ENCODE results near the gene GAB2.
"Not testable (repeated sequence)": the region's sequence is repeated elsewhere in the genome, so short reads cannot be mapped to it uniquely, and the experiment has no call there.

The GAB2 gene

DNA sequence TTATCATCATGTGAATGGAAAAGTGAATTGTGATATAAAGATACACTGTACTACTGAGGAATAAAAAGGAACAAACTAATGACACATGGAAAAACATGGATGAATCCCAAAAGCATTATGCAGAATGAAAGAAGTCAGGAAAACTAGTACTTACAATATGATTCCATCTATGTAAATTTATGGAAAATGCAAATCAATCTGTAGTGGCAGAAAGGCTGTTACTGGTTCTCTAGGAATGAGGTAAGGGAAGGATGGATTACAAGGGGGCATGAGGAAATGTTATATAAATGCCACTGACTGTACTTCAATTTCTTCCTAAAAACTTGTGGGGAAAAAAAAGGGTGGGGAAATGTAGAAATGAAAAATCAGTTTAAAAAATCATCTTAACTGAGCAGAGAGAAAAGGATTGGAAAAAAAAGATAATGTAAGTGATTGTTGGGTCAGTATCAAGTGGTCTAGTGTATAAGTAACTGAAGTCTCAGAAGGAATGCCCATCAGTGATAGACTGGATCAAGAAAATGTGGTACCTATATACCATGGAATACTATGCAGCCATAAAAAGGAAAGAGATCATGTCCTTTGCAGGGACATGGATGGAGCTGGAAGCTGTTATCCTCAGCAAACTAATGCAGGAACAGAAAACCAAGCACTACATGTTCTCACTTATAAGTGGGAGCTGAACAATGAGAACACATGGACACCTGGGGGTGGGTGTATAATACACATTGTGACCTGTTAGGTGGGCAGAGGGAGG, 180.2 kb downstream of the GAB2 start:
- DNase-seq = no peak

- no peak for DNase-seq
Observed at GRCh38 chr11:78234006-78234405, 183.6 kb downstream of the GAB2 start.

DNA sequence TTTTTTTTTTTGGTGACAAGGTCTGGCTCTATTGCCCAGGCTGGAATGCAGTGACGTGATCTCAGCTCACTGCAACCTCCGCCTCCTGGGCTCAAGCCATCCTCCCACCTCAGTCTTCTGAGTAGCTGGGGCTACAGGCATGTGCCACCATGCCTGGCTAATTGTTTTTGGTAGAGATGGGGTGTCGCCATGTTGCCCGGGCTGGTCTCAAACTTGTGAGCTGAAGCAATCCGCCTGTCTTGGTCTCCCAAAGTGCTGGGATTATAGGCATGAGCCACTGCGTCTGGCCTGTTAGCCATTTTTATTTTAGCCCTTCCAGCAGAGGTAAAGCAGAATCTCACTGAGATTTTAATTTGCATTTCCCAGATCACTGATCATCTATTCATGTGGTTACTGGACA, 184.6 kb downstream of the GAB2 start:
- DNase-seq = not testable (repeated sequence)

DNA sequence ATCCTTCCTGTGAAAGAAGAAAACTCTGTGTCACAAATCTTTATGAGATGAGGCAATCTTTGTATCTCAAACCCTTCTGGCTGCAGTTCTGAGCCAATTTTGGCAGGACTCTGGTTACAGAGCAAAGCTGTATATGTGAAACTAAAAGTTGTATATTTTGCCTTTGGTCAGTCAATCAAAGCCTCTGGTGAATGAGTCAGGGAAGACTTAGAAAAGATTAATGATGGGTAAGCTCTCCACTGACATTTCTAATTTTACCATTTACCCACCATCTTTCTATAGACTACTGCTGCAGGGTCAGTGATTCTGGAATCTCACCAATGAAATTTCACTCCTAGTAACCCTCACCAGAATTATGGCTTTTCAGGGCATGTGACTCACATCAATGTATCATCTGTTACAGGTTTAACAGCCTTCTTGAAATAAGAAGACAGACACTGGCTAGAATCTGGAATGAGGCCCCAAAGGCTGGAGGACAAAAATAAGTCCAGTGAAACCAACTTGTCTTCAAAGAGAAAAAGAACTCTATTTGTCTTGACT, 185.6 kb downstream of the GAB2 start:
- no peak for DNase-seq

- DNase-seq = no peak
Observed at GRCh38 chr11:78230161-78230877, 187.3 kb downstream of the GAB2 start.

DNA sequence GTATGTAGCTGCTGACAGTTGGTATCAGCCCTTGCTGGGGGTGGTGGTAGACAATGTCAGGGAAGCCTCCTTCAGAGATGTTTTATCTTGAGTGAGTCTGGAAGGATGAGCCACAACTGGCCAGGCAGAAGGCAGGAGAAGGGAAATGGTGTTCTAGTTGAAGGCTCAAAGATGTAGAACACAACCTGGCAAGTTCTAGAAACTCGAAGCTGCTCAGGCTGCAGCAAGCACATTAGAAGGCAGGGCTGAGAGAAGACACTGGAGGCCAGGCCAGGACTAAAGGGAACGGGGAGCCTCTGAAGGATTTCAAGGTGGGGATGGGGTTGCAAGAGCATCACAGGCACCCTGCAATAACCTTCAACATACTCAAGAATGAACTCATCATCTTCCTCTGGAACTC, 188.5 kb downstream of the GAB2 start:
- no peak for DNase-seq

- no peak for DNase-seq
Observed at GRCh38 chr11:78228467-78228866, 189.2 kb downstream of the GAB2 start.

- no peak for DNase-seq
Observed at GRCh38 chr11:78227921-78228320, 189.7 kb downstream of the GAB2 start.

DNA sequence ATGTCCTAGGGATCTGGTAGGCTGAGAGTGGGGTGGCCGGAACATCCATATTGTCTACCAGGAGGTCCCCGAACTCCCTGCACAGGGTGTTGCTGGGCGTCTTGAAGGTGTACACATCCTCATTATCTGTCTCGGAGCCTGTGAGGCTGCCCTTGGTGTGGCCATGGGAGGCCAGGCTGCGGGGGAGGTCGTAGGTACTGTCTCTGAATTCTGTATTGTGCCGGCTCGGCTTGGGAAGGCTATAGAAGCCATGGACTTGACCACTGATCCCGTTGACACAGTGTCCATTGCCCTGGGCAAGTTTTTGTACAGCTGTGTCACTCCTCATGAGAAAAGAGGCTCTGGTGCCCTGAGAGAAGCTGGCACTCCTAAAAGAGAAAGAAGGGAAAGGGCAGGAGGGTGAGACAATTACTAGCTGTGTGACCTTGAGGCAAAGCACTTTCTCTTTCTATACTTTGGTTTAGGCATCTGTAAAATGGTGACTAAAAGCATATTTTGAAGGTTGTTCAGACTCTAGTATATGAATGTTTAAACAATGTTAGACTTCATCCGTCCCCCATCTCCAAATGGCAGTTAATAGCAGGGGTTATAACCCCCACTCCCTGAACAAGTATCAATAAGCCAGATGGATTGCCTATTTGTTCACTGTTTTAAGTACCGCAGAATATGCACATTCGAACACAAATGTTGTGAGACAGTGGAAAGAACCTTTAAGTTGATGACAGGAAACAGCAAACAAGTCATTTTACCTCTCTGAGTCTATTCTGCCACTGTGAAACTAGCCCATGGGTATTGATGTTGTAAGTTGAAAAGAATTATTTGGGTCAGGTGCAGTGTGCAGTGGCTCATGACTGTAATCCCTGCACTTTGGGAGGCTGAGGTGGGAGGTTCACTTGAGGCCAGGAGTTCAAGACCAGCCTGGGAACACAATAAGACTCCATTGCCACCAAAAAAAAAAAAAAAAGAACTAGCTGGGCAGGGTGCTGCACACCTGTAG, 190.6 kb downstream of the GAB2 start:
- DNase-seq = no peak

DNA sequence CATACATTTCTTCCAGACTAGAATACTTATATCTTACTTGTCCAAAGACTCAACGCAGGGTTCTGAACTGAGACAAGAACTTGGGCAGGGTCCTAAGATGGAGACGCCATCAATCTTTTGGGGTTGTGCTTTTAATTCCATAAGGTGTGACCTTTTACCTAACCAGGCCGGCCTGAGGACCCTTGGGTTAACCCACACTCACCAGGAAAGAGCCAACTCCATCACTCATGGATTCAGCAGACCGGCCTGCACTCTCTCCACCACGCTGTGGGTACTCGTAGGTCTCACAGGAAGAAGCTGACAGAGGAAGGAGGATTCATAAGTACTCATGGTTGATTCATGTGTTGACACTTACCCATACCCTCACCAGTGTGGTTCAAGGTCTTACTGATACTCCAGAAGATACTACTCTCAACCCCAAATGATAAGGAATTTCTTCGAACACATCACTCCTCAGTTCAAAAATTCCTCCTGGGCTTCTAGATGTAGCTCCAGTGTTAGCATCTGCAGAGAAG, 192.7 kb downstream of the GAB2 start:
- DNase-seq = no peak

DNA sequence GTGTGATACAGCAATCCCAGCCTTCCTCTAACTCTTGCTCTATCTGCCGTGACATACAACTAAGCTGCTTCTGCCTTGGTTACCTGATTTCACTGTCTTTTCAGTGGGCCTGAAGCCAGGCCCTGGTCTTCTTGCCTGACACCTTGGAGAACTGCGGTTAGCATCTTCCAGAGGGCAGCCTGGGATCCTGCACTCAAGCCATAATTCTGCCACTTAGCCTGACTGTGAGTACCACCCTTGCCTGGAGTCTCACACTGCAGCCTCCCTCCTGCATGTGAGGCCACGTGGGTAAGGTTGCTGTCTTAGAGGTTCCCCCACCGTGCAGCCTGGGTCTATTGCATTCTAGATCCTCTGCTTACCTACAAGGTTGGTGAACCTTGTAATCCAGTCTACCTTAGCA, 193.1 kb downstream of the GAB2 start:
- no peak for DNase-seq

- no peak for DNase-seq
Observed at GRCh38 chr11:78223320-78223954, 194.2 kb downstream of the GAB2 start.

DNA sequence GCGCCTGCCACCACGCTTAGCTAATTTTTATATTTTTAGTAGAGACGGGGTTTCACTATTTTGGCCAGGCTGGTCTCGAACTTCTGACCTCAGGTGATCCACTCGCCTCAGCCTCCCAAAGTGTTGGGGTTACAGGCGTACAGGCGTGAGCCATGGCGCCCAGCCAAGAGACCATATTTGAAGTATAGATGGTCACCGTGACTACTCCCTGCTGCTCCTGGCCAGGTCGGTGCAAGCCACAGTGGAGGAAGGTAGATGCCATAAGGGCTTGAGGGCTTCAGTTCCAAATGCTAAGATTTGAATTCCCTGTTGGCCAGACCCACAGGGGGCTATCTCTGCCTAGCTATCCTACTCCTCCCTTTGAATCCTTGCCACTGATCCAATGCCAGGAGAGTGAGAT, 194.9 kb downstream of the GAB2 start:
- DNase-seq = not testable (repeated sequence)

DNA sequence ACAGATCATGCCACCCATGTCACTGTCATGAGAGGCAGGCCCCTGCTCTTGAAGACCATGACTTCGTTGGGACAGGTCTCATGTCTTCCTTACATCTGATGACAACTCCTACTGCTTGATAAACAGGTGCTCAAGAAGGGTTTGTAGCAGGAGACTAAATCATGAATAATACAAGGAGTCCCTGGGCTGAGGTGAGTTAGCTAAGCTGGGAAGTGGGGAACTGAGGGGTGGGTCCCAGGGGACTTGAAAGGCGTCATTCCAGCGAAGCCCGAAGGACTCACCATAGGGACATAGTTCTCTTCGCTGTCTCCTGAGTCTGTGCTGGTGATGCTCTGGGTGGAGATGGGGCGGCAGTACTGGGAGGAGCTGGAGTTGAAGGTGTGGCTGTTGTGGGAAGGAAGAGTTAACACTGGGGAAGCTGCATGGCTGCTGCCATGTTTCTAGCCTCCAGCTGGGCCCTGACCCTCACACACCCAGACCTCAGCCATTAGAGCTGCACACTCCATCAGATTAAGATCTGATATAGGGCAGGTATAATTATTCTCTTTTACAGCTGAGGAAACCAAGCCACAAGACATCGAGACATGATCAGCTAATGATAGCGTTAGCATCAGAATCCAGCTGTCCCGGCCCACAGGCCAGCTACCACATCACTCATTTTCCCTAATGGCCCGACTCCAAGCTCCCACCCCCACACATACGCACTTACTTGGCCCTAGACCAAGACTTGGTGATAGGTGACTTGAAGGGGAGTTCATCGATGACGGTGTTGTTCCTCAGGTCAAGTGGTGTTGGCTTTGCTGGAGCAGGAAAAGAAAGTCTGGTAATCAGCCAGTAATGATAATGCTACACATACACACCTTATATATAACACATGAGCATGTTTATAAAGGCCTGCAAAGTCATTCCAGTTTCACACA, 196.0 kb downstream of the GAB2 start:
- DNase-seq = no peak

- DNase-seq = no peak
Observed at GRCh38 chr11:78220218-78221157, 197.1 kb downstream of the GAB2 start.

GRCh38 chr11:78219493-78220217, 198.0 kb downstream of the GAB2 start:
- DNase-seq = no peak

DNA sequence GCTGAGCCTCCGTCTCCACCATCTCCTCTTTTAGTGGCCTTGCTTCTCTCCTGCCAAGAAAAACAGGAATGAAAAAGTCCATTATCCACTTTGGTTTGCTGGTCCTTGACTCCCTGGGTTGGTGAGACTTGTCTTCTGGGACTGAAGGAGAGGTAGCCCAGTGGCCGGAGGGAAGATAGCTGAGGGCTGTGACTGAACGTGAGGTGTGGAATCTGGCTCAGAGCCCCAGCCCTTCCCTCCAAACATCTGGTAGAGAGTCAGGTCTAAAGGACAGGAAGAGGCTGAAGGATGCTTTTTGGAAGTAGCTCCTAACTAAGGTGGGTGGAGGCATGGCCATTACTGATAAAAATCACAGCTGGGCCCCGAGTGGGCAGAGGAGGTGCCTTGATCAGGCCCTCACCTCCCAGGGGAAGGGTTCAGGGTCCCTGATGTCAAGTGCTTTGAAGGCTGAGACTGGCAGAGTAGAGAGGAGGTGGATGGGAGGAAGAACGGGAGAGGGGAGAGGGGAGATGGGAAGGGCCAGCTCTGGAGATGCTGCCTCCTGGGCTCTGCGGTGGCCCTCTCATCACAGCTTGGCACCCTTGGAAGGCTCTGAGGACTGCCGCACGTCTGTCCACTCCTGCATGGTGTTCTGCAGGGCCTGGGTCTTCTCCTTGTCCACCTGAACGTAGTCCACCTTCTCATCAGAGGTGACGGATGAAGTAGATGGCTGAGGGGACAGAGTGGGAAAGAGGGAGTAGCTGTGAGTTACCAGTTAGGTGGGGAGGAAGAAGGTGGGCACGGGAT, 198.7 kb downstream of the GAB2 start:
- no peak for DNase-seq

Data from activated CD4-positive, alpha-beta T cell treated with anti-CD3 and anti-CD28 coated beads, Interleukin-2, amount 50 U/mL, for 48 hours (primary cell).